Heart left ventricle (tissue), 13 donors: ENCODE measurements around the gene CELSR1.

Experiments
- POLR2A ChIP-seq, 2 donors: fragments of 450-650 bp; IDR thresholded peaks; one replicate each; pipeline ENCODE4 v1.6.1; 2017; ENCODE audit warnings: antibody characterized with exemption in 2 of 2, mild to moderate bottlenecking in 2 of 2, moderate library complexity in 2 of 2
- TF ChIP-seq, protein P1 (sequence below), 12 donors: fragments of 200-600 bp; sonication (generic) in 4 of 12; IDR thresholded peaks; one replicate each; pipeline versions ENCODE4 v1.5.0 to v1.8.0; 2018 to 2022; ENCODE audit warnings: antibody characterized with exemption in 12 of 12, mild to moderate bottlenecking in 5 of 12
- donor health status: ischemic (EF 13 %, LVEDD 7.1; RV severe dilation, severe dysfunction).
- donor health status: DM: no; HTN: yes; CAD: no.
- donor health status: DM: no; HTN: no; CAD: no.
- donor health status: ischemic (EF 25% LVEDD 6.9; RV normal size, moderate dysfunction).
- donor health status: ischemic (EF 25% LVEDD 5.7; RV mildly dilated, moderate dysfunction).
- donor health status: ischemic (EF 35%, LVEDD 5.7; RV mildly dilated, moderate dysfunction).
- donor health status: nonischemic (EF 11% LVEDD 7.7; RV severe dilation, severe dysfunction).
- donor health status: DM: yes; HTN: yes; CAD: no.
- donor health status: PGD.
- donor health status: ischemic (EF 29% LVEDD 5.4; RV normal size, mild dysfunction).
- donor health status: nonischemic (EF 23%, LVEDD 6.1; RV moderate dilation, normal function).

DNA sequence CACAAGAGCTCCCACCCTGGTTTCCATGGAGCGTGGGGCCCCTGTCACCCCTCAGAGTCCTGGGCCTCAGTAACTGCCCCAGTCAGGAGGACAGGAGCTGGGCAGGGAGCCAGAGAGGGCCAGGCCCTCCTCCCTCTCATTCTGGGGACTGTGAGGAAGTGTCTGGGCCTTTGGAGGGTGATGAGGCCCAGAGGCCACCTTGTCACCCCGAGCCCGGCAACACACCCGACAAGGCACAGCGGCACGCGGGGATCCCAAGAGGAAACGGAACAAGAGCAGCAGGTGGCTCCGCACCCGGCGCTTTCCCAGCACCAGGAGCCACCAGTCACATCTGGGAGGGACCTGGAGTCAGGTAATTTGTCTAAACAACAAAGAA, 72.1 kb downstream of the CELSR1 start:
- TF ChIP-seq POLR2A (IDR thresholded peaks at IDR 0.05): no peak
- TF ChIP-seq, protein P1, sequence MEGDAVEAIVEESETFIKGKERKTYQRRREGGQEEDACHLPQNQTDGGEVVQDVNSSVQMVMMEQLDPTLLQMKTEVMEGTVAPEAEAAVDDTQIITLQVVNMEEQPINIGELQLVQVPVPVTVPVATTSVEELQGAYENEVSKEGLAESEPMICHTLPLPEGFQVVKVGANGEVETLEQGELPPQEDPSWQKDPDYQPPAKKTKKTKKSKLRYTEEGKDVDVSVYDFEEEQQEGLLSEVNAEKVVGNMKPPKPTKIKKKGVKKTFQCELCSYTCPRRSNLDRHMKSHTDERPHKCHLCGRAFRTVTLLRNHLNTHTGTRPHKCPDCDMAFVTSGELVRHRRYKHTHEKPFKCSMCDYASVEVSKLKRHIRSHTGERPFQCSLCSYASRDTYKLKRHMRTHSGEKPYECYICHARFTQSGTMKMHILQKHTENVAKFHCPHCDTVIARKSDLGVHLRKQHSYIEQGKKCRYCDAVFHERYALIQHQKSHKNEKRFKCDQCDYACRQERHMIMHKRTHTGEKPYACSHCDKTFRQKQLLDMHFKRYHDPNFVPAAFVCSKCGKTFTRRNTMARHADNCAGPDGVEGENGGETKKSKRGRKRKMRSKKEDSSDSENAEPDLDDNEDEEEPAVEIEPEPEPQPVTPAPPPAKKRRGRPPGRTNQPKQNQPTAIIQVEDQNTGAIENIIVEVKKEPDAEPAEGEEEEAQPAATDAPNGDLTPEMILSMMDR (IDR thresholded peaks at IDR 0.05): no peak
